ENCODE measurements around the gene PHYH.

Gene PHYH

GRCh38 chr10:13271552-13272163 is 28.2 kb downstream of the PHYH start:
- no peaks in the 10 kb centered on the region for H3K36me3 ChIP-seq (ENCODE audit: control insufficient read depth, insufficient read depth, low read length)
- no peak overlapping the region for H3K4me3 ChIP-seq (ENCODE audit: extremely low read depth, insufficient read depth, low read length, poor library complexity, severe bottlenecking)
- peaks cover 5% of the 10 kb centered on the region for H3K9me3 ChIP-seq (ENCODE audit: control insufficient read depth, low read length)
- peaks cover 3% of the 10 kb centered on the region for H3K4me1 ChIP-seq (ENCODE audit: control insufficient read depth, insufficient read depth, low read length, poor library complexity, severe bottlenecking)
- no peak overlapping the region for H3K27ac ChIP-seq (ENCODE audit: low read depth, low read length, severe bottlenecking)
- 28 to 32% methylated on average over 4 of the region's 14 CpGs for WGBS, 2 experiments (ENCODE audit: insufficient coverage in 2 of 2)

GRCh38 chr10:13270877-13271551 is 28.9 kb downstream of the PHYH start:
- Histone ChIP-seq H3K36me3 (ENCODE audit: control insufficient read depth, insufficient read depth, low read length) (no peaks in the 10 kb centered on the region), H3K27ac (ENCODE audit: low read depth, low read length, severe bottlenecking) (no peak overlapping the region)
- 85 to 96% methylated on average over 6 to 8 of the region's 9 CpGs for WGBS, 2 experiments (ENCODE audit: insufficient coverage in 2 of 2)

GRCh38 chr10:13268841-13269240 is 31.0 kb downstream of the PHYH start:
- H3K4me1 ChIP-seq (ENCODE audit: control insufficient read depth, insufficient read depth, low read length, poor library complexity, severe bottlenecking) = peaks cover 3% of the 10 kb centered on the region
- 60 to 90% methylated on average over 1 to 2 of the region's 3 CpGs for WGBS, 2 experiments (ENCODE audit: insufficient coverage in 2 of 2)
- H3K4me3 ChIP-seq (ENCODE audit: extremely low read depth, insufficient read depth, low read length, poor library complexity, severe bottlenecking) = no peak overlapping the region
- H3K36me3 ChIP-seq (ENCODE audit: control insufficient read depth, insufficient read depth, low read length) = no peaks in the 10 kb centered on the region
- no peaks in the 10 kb centered on the region for H3K9me3 ChIP-seq (ENCODE audit: control insufficient read depth, low read length)
- no peak overlapping the region for H3K27ac ChIP-seq (ENCODE audit: low read depth, low read length, severe bottlenecking)

More at GRCh38 chr10:13270877-13271551, 28.9 kb downstream of the PHYH start:
- Histone ChIP-seq H3K4me1 (ENCODE audit: control insufficient read depth, insufficient read depth, low read length, poor library complexity, severe bottlenecking) (peaks cover 3% of the 10 kb centered on the region), H3K9me3 (ENCODE audit: control insufficient read depth, low read length) (peaks cover 3% of the 10 kb centered on the region), H3K4me3 (ENCODE audit: extremely low read depth, insufficient read depth, low read length, poor library complexity, severe bottlenecking) (no peak overlapping the region)

- H3K27ac ChIP-seq (ENCODE audit: low read depth, low read length, severe bottlenecking) = no peak overlapping the region
- no peak overlapping the region for H3K4me3 ChIP-seq (ENCODE audit: extremely low read depth, insufficient read depth, low read length, poor library complexity, severe bottlenecking)
Observed at GRCh38 chr10:13268310-13268709, 31.6 kb downstream of the PHYH start.

GRCh38 chr10:13263591-13263990 is 36.3 kb downstream of the PHYH start:
- 95% methylated on average over 6 of the region's 7 CpGs; no CpG with 5 or more reads in 1 of the 2 experiments for WGBS, 2 experiments (ENCODE audit: insufficient coverage in 2 of 2)
- Histone ChIP-seq H3K4me1 (ENCODE audit: control insufficient read depth, insufficient read depth, low read length, poor library complexity, severe bottlenecking) (no peaks in the 10 kb centered on the region), H3K9me3 (ENCODE audit: control insufficient read depth, low read length) (no peaks in the 10 kb centered on the region)

More at GRCh38 chr10:13268310-13268709, 31.6 kb downstream of the PHYH start:
- 93 to 100% methylated on average over 1 to 3 of the region's 4 CpGs for WGBS, 2 experiments (ENCODE audit: insufficient coverage in 2 of 2)
- no peaks in the 10 kb centered on the region for H3K9me3 ChIP-seq (ENCODE audit: control insufficient read depth, low read length)
- no peaks in the 10 kb centered on the region for H3K36me3 ChIP-seq (ENCODE audit: control insufficient read depth, insufficient read depth, low read length)
- peaks cover 3% of the 10 kb centered on the region for H3K4me1 ChIP-seq (ENCODE audit: control insufficient read depth, insufficient read depth, low read length, poor library complexity, severe bottlenecking)

GRCh38 chr10:13262433-13262832 is 37.4 kb downstream of the PHYH start:
- no peaks in the 10 kb centered on the region for H3K9me3 ChIP-seq (ENCODE audit: control insufficient read depth, low read length)
- no peaks in the 10 kb centered on the region for H3K36me3 ChIP-seq (ENCODE audit: control insufficient read depth, insufficient read depth, low read length)
- H3K4me3 ChIP-seq (ENCODE audit: extremely low read depth, insufficient read depth, low read length, poor library complexity, severe bottlenecking) = no peak overlapping the region
- WGBS, 2 experiments (ENCODE audit: insufficient coverage in 2 of 2) = 63 to 100% methylated on average over 1 of the region's 1 CpG
- no peaks in the 10 kb centered on the region for H3K4me1 ChIP-seq (ENCODE audit: control insufficient read depth, insufficient read depth, low read length, poor library complexity, severe bottlenecking)
- no peak overlapping the region for H3K27ac ChIP-seq (ENCODE audit: low read depth, low read length, severe bottlenecking)

More at GRCh38 chr10:13263591-13263990, 36.3 kb downstream of the PHYH start:
- H3K4me3 ChIP-seq (ENCODE audit: extremely low read depth, insufficient read depth, low read length, poor library complexity, severe bottlenecking) = no peak overlapping the region
- no peaks in the 10 kb centered on the region for H3K36me3 ChIP-seq (ENCODE audit: control insufficient read depth, insufficient read depth, low read length)
- no peak overlapping the region for H3K27ac ChIP-seq (ENCODE audit: low read depth, low read length, severe bottlenecking)

- Histone ChIP-seq H3K36me3 (ENCODE audit: control insufficient read depth, insufficient read depth, low read length) (no peaks in the 10 kb centered on the region), H3K4me1 (ENCODE audit: control insufficient read depth, insufficient read depth, low read length, poor library complexity, severe bottlenecking) (no peaks in the 10 kb centered on the region), H3K27ac (ENCODE audit: low read depth, low read length, severe bottlenecking) (no peak overlapping the region), H3K4me3 (ENCODE audit: extremely low read depth, insufficient read depth, low read length, poor library complexity, severe bottlenecking) (no peak overlapping the region), H3K9me3 (ENCODE audit: control insufficient read depth, low read length) (no peaks in the 10 kb centered on the region)
- WGBS, 2 experiments (ENCODE audit: insufficient coverage in 2 of 2) = 60 to 100% methylated on average over 1 to 2 of the region's 5 CpGs
Observed at GRCh38 chr10:13257621-13258140, 42.2 kb downstream of the PHYH start.

- WGBS, 2 experiments (ENCODE audit: insufficient coverage in 2 of 2) = 100% methylated on average over 1 of the region's 2 CpGs; no CpG with 5 or more reads in 1 of the 2 experiments
- Histone ChIP-seq H3K4me3 (ENCODE audit: extremely low read depth, insufficient read depth, low read length, poor library complexity, severe bottlenecking) (no peak overlapping the region), H3K36me3 (ENCODE audit: control insufficient read depth, insufficient read depth, low read length) (no peaks in the 10 kb centered on the region), H3K9me3 (ENCODE audit: control insufficient read depth, low read length) (no peaks in the 10 kb centered on the region), H3K27ac (ENCODE audit: low read depth, low read length, severe bottlenecking) (no peak overlapping the region), H3K4me1 (ENCODE audit: control insufficient read depth, insufficient read depth, low read length, poor library complexity, severe bottlenecking) (no peaks in the 10 kb centered on the region)
Observed at GRCh38 chr10:13256627-13257026, 43.2 kb downstream of the PHYH start.

- Histone ChIP-seq H3K36me3 (ENCODE audit: control insufficient read depth, insufficient read depth, low read length) (no peaks in the 10 kb centered on the region), H3K27ac (ENCODE audit: low read depth, low read length, severe bottlenecking) (no peak overlapping the region), H3K4me1 (ENCODE audit: control insufficient read depth, insufficient read depth, low read length, poor library complexity, severe bottlenecking) (no peaks in the 10 kb centered on the region), H3K4me3 (ENCODE audit: extremely low read depth, insufficient read depth, low read length, poor library complexity, severe bottlenecking) (no peak overlapping the region), H3K9me3 (ENCODE audit: control insufficient read depth, low read length) (no peaks in the 10 kb centered on the region)
- WGBS, 2 experiments (ENCODE audit: insufficient coverage in 2 of 2) = 78 to 95% methylated on average over 3 of the region's 4 CpGs
Observed at GRCh38 chr10:13253726-13254125, 46.1 kb downstream of the PHYH start.

- no peak overlapping the region for H3K27ac ChIP-seq (ENCODE audit: low read depth, low read length, severe bottlenecking)
- H3K9me3 ChIP-seq (ENCODE audit: control insufficient read depth, low read length) = no peaks in the 10 kb centered on the region
- H3K4me1 ChIP-seq (ENCODE audit: control insufficient read depth, insufficient read depth, low read length, poor library complexity, severe bottlenecking) = no peaks in the 10 kb centered on the region
- H3K36me3 ChIP-seq (ENCODE audit: control insufficient read depth, insufficient read depth, low read length) = no peaks in the 10 kb centered on the region
- no peak overlapping the region for H3K4me3 ChIP-seq (ENCODE audit: extremely low read depth, insufficient read depth, low read length, poor library complexity, severe bottlenecking)
- 100% methylated on average over 2 of the region's 4 CpGs; no CpG with 5 or more reads in 1 of the 2 experiments for WGBS, 2 experiments (ENCODE audit: insufficient coverage in 2 of 2)
Observed at GRCh38 chr10:13247784-13248183, 52.1 kb downstream of the PHYH start.

GRCh38 chr10:13247246-13247645 is 52.6 kb downstream of the PHYH start:
- WGBS, 2 experiments (ENCODE audit: insufficient coverage in 2 of 2) = 89 to 92% methylated on average over 9 of the region's 9 CpGs
- no peaks in the 10 kb centered on the region for H3K4me1 ChIP-seq (ENCODE audit: control insufficient read depth, insufficient read depth, low read length, poor library complexity, severe bottlenecking)
- no peak overlapping the region for H3K27ac ChIP-seq (ENCODE audit: low read depth, low read length, severe bottlenecking)
- no peak overlapping the region for H3K4me3 ChIP-seq (ENCODE audit: extremely low read depth, insufficient read depth, low read length, poor library complexity, severe bottlenecking)
- H3K36me3 ChIP-seq (ENCODE audit: control insufficient read depth, insufficient read depth, low read length) = no peaks in the 10 kb centered on the region
- H3K9me3 ChIP-seq (ENCODE audit: control insufficient read depth, low read length) = no peaks in the 10 kb centered on the region
